NCI-H2081 treated with DMSO at 0.1 percent for 48 hours (cell line): ENCODE measurements around the gene PACSIN3.

Source experiments
- DNase-seq: peaks from one replicate; lab custom pipeline; 2025; lab: John Stamatoyannopoulos, UW

The PACSIN3 gene

DNA sequence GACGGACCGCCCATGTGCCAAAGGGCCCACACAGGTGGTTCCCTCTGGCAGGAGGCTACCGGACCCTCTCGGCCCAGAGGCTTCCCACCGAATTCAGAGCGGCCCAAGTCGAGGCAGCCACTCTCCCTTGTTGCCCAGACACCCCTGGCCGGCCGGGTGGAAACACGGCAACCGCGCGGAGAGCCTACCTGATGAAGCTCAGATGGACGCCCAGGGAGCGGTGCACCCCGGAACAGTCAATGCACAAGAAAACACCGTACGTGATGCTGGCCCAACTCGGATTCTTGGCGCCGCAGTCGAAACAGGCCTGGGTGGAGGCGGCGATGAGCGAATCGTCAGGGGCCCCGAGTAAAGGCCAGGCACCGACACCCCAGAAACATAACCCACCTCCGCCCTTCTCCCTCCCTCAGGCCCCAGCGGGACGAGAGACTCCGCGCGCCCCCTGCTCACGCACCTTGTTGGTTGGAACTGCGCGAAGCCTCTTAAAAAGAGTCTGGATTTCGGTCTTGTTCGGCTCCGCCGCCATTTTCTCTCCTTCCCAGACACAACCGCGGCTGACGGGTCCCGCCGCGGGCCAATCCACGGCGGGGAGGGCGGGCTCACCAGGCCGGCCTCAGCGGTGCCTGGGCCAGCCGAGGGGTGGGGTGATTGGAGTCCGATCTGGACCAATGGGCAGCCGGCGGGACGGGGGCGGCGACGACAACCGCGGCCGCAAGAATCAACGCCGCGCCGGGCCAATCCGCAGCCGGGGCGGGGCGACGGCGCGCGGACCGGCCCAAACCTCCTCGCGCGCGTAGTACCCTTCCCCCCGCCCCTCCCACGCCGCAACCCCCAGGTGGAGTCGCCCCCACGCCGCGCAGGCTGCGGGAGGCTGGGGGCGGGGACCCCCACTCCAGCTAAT is 9.7 kb downstream of the PACSIN3 start, which contains the start of gene ARFGAP2:
Gene ARFGAP2, minus strand, starts transcription at position 552 of the 901 bp plus-strand sequence. Its CDS starts 26 bp downstream, at position 526.
- DNase-seq = peak; percentile 81

DNA sequence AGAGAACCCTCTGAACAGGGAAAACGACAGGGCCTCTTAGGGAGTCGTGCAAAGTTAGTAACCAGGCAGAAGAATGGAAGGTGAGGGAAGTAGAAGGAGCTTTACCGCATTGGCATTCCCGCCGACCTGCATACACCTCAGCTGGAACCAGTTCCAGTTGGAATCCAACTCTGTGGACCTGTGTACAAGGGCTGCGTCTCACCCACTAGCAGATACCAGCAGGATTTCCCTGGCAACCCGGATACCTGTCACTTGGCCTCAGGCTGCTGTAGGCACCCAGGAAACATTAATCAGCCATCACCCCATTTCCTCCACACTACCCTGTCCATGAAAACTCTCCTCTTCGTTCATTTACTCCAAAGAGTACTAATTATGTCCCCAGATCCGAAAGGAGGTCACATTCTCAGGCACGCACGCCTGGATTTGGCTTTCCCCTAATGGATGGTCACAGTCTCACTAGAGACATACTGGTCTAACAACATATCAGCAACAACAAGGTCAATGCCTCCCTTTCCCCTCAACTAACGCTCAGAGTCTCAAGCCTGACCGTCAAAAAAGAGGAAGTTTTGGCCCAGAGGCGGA is 10.4 kb downstream of the PACSIN3 start:
- DNase-seq = no peak

DNA sequence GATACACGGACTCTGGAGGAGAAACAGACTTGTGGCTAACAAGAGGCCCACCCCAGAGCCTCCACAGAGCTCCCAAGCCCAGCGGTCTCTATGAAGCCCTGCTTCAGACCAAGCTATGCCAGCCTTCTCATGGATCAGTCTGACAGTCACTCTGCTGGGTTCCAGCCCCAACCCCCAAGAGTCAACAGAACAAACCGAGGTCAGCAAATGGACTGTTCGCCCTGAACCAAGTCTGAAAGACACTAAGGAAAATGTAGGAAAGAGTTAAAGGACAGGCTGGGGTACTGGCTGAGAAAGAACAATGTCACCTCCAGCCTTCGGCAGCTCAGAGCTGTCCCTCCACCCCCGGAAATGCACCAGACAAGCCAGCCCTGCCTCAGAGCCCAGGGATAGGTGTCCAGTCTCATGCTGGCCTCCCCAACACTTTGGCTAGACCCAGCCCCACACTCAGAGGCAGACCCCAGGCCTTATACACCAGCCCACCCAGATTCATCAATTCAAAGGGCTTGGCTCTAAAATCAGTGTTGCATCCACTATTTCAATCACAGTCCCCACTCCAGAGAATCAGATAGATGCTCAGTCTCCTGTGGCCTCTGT is 13.4 kb downstream of the PACSIN3 start:
- DNase-seq = no peak

DNA sequence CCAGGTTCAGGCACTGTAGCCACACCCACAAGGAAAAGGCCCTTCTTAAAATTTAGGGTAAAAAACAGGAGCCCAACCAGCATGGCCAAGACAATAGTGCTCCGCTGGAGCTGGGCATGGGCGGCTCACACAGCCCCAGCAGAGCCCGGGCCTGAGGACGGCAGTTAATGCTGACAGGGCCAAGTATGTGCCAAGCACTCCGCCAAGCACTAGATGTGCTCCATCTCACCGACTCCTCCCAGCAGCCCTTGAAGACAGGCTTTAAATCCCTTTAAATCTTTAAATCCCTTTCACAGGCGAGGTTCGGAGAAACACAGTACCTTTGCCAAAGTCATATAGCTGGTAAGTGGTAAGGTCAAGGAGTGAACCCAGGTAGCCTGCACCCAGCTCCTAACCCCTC is 14.4 kb downstream of the PACSIN3 start:
- DNase-seq = no peak

DNA sequence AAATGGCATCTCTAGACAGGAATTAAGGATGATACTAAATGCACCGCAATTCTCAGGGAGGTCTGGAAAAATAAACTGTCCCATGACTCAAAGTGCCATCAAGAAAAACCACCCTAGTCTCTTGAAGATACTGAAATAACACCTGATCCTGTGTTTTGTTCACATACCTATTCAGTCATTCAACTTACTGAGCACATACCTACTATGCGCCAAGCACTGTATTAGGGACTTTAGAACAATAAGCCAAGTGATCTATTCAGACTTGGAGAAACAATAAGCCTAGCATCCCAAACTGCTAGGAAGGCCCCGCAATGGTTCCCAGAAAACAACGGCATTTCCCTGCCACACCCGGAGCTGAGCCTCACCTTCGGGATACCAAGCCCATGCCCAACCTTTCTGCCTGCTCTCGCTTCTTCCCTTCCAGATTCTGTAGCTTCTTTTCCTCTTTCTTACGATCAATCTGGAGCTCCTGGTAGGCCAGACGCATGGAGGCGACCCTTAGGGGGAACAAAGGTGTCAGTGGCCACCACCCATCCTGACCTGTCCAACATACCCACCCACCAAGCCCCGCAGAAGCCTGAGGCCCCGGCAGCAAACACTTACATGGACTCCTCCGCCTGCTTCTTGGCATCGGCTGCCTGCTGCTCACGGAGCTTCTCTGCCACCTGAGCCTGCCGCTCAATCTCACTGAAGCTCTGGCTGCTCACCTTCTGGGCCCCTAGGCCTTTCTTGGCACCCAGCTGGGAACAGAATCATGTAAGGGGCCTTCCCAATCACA is 15.0 kb downstream of the PACSIN3 start:
- DNase-seq = no peak

DNA sequence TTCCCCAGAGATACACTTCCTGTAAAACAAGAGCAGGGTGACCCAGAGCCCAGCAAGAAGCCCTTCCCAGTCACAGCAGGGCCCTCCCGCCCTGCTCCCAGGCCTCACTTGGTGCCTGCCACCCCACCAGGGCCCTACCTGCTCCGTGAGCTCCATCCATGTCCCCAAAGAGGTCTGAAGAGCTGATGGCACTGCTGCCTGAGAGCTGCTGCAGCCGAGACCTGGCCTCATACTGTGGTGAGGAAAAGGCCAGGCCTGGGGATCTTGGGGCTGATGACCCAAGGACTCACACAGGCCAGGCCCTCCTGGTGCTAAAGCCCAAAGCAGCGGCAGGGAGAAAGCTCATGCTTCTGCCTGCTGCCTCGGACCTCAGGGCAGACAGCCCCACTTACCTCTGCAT is 19.9 kb downstream of the PACSIN3 start:
- DNase-seq = no peak

DNA sequence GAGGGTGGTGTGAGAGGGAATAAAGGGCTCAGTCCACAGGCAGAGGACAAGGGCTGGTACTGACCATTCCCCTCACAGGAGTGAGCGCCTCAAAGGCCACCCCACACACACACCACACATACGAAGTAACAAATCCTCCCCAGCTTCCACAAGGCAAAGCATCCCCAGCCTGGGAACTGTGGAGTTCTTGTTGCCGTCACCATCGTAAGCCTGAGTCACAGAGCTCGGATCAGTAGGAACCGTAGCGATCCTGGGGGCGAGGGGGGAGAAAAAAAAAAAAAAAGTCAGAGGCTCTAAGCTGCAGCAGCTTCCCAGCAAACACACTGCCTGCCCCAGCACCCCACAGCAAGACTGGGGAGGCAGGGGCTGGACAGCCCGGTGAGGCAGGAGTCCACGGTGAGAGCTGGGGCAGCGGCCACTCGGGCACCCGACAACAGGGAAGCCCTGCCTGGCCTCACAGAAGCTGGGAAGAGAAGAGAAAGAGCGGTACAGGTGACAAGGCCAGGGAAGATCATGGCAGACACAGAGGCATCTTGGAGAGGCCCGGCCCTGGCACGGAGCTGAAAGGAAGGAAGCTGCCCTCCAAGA is 20.9 kb downstream of the PACSIN3 start:
- DNase-seq = no peak

DNA sequence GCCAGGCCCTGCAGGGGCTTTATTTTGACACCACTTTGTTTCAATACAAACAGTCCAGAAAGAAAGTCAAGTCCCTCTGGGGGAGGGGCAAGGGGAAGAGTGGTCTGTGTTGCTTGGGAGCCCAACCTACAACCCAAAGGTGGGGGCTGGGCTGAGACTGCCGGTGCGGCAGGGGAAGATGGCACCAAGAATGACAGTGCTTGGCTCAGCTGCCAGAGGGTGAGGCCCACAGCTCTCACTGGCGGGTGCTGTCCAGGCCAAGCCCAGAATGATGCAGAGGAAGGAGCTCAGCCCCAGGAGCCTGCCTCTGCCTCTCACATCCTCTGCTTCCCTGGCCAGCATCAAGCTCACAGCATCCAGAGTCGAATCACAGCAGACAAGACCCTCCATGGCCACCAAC is 21.9 kb downstream of the PACSIN3 start:
- DNase-seq = no peak

DNA sequence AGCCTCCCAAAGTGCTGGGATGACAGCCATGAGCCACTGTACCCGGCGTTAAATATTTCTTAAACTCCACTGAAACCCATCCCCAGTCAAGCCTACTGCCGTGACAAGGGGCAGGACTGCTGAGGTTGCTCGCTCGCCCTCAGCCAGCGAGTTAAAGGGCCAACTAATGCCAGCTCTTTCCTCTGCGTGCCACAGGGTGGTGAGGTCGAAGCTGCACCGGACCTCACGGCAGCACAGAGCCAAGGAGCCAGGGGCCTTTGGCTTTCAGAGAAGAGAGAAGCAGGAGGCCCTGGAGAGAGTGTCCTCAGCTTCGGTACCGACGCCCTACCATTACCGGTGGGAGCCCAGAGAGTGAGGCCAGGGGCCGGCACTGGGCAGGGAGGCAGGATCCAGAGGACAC is 22.3 kb downstream of the PACSIN3 start:
- DNase-seq = no peak

DNA sequence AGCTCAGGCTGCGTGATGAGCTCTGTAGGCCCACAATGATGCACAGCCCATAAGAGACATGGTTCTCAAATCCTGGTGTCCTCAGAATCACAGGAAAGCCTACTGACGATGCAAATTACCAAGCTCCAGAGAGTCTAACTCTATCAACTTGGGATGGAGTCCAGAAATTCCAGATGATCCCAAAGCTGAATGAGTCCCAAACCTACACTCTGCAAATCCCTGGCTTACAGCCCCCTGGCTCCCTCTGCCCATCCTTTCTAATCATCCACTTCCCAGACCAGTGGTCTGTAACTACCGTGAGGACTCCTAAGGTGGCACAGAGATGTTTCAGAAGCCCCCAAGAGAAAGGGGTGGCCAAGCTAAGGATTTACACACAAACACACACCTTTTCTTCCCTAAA is 23.0 kb downstream of the PACSIN3 start:
- DNase-seq = no peak

DNA sequence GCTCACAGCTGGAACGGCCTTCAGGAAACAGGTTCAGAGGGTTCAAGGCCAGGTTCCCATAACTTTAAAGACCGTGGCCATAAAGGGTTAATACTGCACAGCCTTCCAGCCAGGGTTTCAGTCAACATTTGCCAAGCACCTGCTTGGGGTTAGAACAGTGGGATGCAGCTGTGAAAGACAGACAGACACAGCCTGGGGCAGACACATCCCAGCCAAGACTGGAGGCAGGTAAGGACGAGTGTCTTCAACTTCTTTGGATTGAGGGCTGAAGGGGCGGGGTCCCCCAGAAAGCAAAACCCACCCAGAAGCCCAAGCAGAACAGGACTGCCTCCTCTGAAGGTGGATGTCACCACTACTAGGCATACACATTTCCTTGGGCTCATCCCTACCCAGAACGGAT is 23.8 kb downstream of the PACSIN3 start:
- DNase-seq = no peak

DNA sequence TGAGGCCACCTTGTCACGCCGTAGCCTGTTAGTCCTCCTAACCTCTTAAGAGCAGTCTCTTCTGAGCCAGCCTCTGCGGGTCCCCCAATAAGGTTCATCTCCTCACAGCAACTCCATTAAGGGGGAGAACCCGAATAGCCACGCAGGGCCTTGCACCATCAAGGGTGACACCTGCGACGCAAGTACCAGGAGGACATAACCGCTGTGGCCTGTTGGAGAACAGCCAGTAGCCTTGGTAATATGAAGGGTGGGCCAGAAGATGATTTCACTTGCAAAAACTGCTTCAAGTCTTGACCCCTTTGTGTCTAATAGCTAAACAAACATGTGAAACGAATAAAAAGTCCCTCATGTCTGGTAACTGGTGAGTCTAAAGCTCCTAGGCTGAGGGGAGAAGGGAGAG is 24.3 kb downstream of the PACSIN3 start:
- no peak for DNase-seq

DNA sequence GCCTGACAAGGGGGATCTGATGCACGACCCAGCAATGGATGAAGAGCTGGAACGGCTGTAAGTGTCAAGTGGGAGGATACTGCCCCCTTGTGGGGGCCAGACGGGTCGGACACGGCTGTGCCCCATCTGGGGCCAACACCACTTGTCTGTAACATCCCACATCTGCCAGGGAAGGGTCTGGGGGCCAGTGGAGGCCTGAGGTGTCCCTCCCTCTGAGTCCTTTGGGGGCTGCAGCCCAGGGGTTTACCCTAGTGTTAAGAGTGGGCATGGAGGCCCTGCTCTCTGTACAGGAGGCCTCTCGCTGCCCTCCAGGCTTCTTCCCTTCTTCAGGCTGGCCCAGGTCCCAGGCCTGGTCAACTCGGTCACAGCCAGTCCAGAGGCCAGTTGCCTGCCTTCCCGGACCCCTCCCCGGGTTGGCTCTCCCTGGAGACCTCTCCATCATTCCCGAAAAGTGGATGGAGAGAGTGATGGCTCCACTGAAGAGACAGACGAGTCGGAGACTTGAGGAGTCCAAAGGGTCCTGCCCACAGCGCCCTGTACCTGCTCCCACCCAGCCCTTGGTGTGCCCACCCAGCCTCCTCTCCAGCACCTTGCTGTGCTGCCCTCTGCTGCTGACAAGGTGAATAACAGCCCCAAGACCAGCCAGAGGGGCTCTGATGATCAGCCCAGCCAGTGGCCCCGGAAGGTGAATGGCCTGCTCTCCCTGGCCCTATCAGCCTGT is 24.9 kb downstream of the PACSIN3 start:
- peak; percentile 15 for DNase-seq

DNA sequence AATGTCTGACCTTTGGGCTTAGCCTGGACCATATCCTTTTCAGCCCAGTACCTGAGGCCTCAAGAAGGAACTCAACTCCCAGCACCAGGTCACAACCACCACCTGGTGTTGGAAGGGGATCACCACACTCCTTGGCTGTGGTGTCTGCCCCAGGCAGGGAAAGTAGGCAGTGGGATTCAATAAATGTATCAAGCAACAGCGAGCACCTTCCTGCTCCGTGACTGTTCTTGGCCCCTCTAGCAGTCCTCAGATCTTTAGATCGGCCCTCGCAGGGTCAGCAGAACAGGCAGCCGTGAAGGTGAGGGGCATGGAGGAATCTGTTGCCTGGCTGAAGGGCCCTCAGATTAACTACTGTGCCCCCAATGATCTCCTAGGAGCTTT is 25.5 kb downstream of the PACSIN3 start:
- no peak for DNase-seq

DNA sequence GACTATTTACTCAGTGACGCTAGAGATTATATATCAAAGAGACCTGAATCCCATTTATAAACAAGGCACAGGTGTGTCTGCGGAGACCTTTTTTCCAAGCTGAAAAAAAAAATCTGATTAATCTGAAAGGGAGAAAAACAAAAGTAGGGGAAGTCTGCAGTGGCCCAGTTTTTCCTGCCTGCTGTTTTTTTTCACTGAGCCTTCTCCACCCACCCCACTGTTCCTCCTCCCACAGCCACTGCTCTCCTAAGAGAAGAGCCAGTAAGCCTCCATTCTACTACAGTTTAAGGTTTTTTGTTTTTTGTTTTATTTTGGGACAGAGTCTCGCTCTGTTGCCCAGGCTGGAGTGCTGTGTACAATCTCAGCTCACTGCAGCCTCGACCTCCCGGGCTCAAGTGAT is 28.0 kb downstream of the PACSIN3 start:
- no peak for DNase-seq

DNA sequence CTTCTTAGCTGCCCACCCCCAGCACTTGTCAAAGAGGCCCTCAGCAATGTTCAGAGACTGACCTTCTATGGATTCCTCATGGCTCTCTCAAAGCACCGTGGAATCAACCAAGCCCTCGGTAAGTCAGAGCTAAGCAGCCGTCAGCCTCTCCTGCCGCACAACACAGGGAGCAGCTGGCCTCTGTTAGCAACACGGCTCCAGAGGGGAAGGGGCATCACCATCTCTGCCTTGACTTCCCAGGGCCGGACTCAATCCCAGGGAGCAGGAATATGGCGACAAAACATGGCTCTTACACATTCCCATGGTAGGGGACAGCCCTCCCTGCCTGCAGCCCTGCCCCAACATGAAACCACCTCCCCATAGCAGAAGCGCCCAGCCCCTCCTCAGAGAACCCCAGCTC is 28.4 kb downstream of the PACSIN3 start:
- DNase-seq = no peak

DNA sequence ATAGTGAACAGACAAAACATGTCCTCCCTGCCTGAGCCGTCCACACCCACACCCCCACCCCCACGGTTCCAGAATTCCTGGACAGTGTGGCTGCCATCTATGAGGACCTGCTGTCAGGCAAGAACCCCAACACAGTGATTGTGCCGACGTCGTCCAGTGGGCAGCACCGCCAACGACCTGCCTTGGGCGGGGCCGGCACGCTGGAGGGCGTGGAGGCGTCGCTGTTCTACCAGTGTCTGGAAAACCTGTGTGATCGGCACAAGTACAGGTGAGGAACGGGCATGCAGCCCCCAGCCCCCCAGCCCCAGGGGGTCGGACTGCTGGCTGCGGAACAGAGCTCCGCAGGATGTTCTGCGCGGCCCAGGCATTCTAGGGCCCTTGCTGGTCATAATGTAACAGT is 29.3 kb downstream of the PACSIN3 start:
- DNase-seq = no peak

DNA sequence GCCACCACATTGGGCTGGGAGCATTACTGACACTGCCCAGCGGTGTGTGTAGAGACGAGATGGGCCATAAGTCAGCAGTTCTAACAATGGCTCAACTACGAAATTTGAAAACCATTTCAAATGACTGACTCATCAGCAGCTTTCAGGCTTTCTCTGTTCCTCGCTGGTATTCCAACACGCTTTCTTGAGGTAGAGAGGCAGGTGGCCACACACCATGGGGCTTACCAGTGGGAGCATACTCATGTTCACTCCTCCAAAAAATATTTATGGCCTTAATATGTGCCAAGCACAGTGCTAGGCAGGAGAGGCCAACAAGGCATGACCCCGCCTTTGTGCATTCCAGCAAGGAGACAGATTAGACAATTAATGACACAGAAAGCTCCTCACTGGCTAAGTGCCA is 29.9 kb downstream of the PACSIN3 start:
- no peak for DNase-seq

DNA sequence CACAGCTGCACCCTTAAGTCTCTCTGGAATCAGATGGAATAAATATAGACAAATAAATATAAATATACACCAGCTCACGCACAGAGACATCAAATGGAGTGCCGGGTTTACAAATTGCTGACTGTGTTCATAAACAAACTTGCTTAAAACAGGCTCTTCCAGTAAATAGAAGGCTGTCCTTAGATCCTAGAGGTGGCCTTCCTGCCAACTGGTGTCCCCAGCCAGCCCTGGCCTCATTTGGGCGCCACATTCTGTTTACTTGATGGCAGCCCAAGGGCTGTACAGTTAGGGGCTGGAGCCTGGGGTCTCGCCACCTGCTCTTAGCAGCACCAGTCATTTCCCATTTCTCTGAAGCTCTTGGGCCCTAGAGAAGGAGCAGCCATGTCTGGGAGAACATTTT is 30.4 kb downstream of the PACSIN3 start:
- no peak for DNase-seq

DNA sequence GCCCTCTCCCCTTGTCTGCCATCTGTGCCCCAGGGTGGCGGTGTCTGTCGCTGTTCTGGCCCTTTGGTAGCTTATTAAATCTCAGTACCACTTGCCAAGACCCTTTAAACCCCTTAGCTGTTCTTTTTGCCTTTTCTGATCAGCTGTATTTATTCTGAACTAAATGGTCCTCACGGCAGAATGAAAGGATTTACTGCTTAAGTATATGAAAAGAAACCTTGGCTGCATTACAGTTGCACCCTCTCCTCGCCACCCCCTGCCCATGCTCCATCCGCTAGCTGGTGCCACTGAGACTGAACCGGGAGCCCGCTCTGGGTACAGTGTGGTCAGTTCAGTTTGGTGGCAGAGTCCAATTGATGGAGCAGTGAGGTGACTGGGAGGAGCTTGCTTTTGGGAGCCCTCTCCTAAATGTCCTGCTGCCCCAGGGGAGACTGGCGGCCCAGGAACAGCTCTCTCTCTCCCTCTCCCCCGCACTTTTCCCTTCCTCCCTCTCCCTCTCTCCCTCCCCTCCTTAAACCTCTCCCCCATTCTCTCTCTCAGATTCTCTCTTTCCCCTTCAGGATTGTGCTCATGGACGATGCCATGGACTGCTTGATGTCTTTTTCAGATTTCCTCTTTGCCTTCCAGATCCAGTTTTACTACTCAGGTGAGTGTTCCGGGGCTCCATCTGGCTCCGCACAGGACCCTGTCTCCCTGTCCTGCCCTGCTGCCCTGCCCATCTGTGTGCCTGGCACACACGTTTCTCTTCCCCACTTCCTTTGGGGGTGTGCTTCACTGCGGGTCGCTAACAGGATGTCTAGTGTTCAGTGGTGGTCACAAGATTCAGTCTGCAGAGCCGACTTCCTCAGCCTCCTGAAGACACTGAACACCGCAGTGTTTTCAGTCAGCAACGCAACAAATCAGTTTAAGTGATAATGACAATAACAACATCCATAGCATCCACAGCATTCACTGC is 31.3 kb downstream of the PACSIN3 start:
- no peak for DNase-seq
